GM19193 (cell line): ENCODE data around the gene APPL2.

Source experiments
- POLR2A ChIP-seq: IDR thresholded peaks from 4 replicates; pipeline ENCODE4 v1.6.1; 2011; ENCODE audit not compliant: insufficient read depth, insufficient read length; ENCODE audit errors: extremely low read depth

APPL2 gene

DNA sequence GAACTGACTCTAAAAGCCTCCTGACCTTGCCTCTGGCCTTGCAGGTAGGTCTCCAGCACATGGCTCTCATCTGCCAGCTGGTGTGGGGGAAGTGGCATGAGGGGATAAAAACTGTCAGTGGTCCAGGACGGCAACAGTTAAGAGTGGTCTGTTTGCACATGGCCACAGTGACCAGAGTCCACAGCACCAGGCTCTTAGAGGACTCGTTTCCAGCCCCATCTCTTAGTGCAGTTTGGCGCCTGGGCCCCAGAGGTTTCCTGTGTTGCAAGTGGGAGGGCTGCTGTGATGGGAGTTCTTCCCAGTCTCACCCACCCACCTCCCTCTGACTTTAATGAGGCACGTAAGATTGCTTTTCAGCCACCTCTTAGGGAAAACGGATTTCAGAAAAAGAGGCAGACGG, 37.0 kb downstream of the APPL2 start:
- no peak for TF ChIP-seq POLR2A

DNA sequence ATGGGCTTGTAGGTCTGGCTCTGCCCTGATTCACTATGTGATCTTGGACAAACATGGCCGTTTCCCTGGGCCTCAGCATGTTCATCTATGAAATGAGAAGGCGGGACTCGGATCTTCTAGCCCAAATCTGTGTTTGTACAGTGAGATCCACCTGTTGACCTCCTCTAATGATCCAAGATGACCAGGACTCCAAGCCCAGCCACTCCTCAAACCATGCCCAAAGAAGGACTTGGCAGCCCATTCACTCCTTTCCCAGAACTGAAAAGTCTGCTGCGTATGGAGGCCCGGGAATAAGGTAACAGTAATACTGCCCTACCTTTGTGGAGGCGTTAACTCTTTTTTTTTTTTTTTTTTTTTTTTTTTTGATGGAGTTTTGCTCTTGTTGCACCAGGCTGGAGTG, 39.9 kb downstream of the APPL2 start:
- no peak for TF ChIP-seq POLR2A

DNA sequence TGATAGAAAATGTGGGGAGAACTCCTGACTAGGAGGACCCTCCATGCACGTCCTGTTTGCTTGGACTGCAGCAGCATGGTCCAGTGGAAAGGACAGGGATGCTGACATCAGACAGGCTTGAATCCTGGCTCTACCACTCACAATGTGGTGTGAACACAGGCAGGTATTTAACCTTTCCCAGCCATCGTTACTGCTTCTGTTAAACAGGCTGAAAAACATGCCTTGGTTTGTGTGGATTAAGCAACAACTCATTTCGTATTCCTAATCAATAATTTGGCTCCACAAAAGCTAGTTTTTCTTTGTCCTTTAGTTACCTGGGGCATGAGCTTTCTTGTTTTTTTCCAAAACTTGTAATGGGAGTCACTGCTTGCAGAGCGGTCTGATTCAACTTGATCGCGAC, 41.0 kb downstream of the APPL2 start:
- no peak for TF ChIP-seq POLR2A

DNA sequence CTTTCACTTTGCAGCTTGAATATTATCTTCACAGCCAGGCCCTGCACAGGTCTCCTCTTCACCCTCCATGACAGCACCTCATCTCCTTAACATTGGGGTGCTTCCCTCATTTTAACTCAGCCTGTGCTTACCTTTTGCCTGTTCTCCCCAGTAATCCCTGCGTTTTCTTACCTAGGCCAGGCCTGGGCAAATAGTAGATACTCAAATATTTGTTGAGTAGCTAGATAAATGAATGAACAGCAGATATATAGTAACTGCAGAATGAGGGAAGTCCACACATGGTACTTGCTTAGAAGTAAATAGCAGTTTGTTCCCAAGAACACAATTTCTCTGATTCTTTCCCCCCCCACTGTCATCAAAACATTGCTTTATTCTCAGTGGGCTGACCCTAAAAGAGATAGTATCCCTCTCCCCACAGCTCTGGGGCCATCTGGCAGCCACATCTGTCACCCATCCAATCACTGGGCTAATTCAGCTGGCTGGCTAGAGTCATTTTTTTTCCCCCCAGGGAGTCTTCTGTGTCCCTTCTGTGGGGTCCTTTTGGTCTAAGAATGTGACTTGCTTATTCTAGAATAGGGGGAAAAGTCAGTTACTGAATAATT, 43.2 kb downstream of the APPL2 start:
- TF ChIP-seq POLR2A: no peak

DNA sequence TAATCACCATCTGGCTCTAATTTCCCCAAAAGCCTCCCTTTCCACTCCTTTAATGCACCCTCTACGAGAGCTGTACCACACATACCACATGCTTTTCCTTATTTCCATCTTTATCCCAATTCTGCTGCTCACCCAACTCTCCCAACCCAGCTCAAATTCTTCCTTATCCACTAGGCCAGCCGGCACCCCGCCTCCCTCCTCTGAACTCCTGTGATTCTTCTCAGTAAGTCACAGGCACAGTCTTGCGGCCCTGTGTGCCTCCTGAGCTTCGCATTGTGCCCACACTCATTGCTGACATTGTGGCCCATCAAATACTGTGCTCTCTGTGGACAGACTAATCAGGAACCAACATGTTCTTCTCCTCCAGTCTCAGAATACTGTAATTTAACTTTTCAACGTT, 45.4 kb downstream of the APPL2 start:
- no peak for TF ChIP-seq POLR2A

DNA sequence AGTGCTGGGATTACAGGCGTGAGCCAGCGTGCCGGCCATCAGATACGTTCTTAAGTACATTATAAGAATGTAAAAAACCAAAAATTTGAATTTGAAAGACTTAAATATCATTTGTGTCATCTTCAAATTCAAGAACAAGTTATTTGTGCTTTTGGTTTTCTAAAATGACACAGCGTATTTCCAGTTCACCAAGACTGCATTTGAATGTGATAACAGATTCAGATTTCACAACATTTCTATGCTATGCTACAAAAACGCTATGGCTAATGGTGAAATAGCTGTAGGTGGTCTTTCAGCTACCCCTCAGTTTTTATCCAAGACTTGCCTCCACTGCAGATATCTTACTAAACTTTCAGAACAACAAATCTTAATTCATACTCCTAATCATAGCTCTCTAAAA, 46.7 kb downstream of the APPL2 start:
- TF ChIP-seq POLR2A: no peak

DNA sequence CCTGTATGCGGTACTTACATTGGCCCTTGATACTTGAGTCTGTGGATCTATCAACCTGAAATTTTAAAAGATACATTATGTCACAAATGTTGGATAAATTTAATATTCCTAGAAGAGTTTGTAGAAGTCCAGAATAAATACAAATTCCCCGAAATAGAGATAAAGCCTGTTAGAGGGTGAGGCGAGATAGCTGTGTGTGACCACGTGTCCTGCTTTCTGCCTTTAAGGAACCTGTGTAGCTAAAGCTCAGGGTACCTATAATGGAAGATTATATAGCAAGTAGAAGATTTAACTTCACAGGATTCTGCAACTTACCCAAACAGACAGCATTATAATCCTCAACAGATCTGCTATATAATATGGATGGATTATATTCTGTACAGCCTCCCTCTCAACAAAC, 58.8 kb downstream of the APPL2 start:
- TF ChIP-seq POLR2A: no peak

DNA sequence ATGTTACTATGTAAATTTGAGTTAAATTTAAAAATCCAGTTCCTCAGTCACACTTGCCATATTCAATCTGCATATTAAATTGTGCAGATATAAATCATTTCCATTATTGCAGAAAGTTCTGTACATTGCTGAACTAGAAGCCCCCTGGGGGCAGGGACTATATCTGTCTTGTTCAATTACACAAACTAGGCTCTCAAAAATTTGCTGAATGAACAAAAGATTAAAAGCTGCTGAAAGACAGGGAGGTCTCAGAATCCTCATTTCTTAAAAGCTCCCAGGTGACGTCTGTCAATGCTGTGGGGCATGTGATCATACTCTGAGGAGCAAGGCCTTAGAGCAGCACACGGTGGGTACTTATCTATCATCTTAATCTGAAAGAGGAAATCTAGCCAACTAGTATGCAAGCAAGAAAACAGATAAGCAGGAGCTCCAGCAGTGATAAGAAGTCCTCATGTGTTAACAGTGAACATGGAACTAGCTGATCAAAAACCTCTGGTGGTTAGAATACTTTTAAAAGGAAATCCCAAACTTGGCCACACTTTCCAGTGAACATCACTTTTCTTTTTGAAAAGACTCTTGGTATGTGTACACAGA, 60.5 kb downstream of the APPL2 start:
- no peak for TF ChIP-seq POLR2A

DNA sequence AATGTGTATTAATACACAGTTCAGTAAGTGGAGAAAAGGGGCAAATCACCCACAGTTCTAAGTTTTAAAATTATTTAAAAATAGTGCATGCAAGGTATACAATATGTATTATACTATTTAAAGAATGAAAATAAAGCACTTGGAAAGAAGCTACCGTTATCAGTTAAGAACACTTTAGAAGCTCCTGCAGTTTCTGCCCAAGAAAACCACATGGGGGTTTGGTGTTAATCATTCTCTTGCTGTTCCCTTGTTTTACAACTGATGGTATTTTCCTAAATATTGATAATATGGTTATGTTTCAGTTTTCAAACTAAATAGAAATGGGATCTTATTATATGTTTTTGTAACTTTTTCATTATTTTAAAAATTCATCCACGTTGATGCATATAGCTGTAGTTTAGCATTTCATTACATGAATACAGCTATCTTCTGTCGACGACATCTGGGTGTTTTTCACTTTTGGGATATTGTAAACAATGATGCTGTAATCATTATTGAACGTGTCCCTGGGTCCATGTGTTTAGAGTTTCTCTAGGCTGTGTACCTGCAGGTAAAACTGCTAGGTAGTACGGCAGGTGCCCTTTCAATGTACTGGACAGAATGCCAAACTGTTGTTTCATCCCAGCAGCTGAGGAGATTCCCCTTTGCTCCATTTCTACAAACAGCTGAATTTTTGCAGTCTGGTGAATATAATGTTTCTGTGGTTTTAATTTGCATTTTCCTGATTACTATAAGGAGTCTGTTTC, 64.1 kb downstream of the APPL2 start:
- TF ChIP-seq POLR2A: no peak

DNA sequence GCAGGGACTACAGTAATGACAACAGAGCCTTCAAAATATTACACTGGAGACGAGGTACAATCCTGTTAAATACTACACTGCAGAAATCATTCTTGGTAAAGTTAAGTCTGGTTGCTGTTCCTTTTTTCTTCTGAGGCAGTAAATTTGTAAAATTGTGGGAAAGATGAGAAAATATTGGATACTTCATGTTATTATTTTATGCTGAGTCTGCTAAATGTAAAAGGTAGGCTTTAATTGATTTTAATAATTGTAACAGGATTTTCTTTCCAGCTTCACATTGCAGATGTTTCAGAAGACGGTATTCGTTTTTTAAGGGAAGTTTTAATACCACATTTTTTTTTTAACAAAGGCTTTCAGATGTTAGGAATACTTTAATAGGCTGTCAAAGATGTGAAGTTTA, 65.8 kb downstream of the APPL2 start:
- TF ChIP-seq POLR2A: no peak

DNA sequence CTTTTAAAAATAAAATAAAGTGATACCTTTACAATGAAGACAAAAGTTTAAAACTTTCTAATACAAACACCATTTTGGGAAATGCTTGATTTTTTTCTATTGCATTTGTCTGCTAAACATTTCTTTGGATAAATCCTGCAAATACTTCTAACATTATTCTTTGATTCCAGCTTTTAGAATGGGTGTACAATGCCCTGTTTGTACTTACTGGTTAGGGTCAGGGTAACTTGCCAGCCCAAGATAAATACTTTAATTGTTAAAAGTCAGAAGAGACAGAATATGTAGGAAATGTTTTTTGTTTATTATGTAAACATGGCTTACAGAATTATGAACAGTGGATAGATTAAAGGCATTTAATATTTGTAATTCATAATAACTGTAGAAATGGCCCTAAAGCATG, 68.0 kb downstream of the APPL2 start:
- TF ChIP-seq POLR2A: no peak

DNA sequence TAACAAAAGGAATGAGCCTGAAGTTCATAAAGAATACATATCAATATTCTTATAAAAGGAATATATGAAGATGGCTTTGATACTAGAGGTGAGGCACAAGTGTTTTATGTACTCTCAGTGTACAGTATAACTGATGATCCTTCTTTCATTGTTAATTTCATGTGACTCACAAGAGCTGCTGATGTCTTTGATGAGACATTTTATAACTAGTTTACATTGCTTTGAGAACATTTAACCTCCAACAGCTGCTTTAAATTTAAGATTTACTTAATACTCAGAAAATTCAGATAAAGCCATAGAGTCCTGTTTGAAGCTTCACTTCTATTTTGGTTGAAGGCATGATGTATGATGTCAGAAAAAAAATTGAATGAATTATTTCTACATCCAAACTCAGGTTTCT, 68.6 kb downstream of the APPL2 start:
- no peak for TF ChIP-seq POLR2A

DNA sequence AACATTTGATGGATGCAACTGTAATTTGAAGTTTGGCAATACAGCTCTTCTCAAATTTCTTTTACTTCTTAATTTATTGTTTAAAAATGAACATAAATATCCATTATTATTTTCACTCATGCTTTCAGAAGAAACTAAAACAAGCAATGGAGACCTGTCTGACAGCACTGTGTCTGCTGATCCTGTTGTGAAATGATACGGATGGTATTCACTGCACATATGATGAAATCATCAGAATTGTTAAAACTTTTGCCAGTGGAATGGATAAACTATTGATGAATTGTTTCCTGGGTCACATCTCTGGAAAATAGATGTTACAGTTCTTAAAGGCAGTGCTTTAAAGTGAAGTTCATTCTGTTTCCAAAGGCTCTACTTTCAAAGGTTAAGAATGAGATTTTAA, 69.2 kb downstream of the APPL2 start:
- TF ChIP-seq POLR2A: no peak

DNA sequence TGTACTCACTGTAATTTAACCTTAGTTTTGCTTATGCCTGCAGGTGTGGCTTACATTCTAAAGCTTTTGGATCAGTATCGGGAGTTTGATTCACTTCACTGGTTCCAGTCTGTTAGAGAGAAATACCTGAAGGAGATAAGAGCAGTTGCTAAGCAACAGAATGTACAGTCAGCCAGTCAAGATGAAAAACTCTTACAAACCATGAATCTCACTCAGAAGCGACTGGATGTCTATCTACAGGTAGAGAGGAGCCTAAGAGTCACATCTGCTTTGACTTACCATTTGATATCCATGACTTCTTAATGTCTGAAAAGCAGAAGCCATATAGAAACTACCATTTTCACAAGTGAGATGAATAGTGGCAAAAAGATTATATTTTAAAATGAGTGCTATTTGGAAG, 71.9 kb downstream of the APPL2 start:
- no peak for TF ChIP-seq POLR2A

DNA sequence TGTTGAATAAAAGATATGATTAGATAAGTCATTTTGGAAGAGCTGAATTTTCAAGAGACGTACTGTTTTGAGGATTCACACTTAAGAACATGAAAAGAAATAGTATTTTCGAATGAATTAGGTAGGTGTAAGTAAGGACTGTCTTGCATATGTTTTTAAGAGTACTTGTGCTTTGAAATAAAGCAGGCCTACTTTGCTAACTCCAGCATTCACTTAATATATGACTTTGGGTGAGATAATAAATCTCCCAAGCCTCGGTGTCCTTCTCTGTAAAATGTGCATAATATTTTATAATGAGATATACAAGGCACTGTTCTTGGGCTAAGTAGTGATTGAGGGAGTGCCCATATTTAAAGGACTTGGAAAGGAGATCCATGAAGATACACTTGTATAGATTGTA, 73.8 kb downstream of the APPL2 start:
- no peak for TF ChIP-seq POLR2A

DNA sequence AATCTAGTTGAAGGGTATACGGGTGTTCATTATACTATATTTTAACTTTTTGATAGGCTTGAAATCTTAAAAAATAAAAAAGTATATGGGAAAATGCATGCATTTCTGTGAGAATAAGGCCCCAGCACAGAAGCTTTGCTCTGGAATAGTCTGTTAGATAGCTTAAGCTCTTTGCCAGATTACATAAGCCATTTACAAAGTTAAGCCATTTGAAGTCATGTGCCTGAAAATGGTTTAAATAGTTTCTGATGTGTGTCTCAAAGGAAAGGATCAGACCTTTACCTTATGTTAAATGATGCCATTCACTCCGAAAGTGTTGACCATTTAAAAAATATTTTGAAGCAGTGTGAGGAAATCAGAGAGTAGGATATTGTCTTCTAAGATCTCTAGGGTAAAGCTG, 77.1 kb downstream of the APPL2 start:
- TF ChIP-seq POLR2A: no peak
